GM06990 (cell line): Measurements from ENCODE around the gene S100A3.
"Not testable (repeated sequence)": the region's sequence is repeated elsewhere in the genome, so short reads cannot be mapped to it uniquely, and the experiment has no call there.

Source experiments
- DNase-seq: peaks from one replicate; pipeline ENCODE4 v3.0.0-alpha.2; 2011; ENCODE audit not compliant: insufficient read length; ENCODE audit errors: extremely low read depth
- H3K27me3 ChIP-seq: replicated peaks from 2 replicates; pipeline ENCODE4 v1.6.0; 2011; ENCODE audit warnings: low read length; ENCODE audit not compliant: control insufficient read depth, insufficient read depth
- H3K36me3 ChIP-seq: 2 replicates; pipeline ENCODE4 v1.5.1; 2011; ENCODE audit warnings: low read length; ENCODE audit not compliant: control insufficient read depth, insufficient read depth
- H3K4me3 ChIP-seq: replicated peaks from 2 replicates; pipeline ENCODE4 v1.5.1; 2011; ENCODE audit warnings: low read depth, mild to moderate bottlenecking, control low read depth, low read length
- CTCF ChIP-seq: IDR thresholded peaks from 2 replicates; pipeline ENCODE4 v1.5.1; 2011; ENCODE audit warnings: low read length, control low read depth, mild to moderate bottlenecking, inconsistent platforms; ENCODE audit not compliant: insufficient read depth, poor library complexity, severe bottlenecking

Gene S100A3

GRCh38 chr1:153587314-153587713 is 38.3 kb upstream of the S100A3 start:
- no peaks in the 10 kb centered on the region for H3K36me3 ChIP-seq
- no peaks in the 10 kb centered on the region for H3K27me3 ChIP-seq
- DNase-seq, result no peak
- H3K4me3 ChIP-seq, result no peak overlapping the region
- no peak for TF ChIP-seq CTCF

DNA sequence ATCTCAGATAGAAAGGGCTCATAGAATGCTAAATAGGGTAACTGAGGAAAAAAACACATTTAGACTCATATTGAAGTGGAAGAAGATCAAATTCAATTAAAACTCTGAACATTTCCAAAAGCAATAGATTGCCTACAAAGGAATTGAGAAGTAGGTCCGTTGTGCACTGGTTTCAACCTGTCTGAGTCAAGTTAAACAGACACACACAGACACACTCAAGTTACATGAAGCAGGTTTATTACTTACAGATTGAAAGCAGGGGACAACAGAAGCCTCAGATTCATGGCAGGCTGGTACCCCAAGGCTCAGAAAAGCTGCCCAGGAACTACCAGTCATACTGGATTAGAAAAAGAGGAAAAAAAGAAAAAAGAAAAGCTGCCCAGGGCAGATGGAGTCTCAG is 37.3 kb upstream of the S100A3 start:
- no peaks in the 10 kb centered on the region for H3K27me3 ChIP-seq
- H3K4me3 ChIP-seq, result no peak overlapping the region
- TF ChIP-seq CTCF, result no peak
- DNase-seq, result no peak
- no peaks in the 10 kb centered on the region for H3K36me3 ChIP-seq

- Histone ChIP-seq H3K4me3 (no peak overlapping the region), H3K36me3 (no peaks in the 10 kb centered on the region), H3K27me3 (no peaks in the 10 kb centered on the region)
- no peak for DNase-seq
- no peak for TF ChIP-seq CTCF
Observed at GRCh38 chr1:153585006-153585405, 35.9 kb upstream of the S100A3 start.

DNA sequence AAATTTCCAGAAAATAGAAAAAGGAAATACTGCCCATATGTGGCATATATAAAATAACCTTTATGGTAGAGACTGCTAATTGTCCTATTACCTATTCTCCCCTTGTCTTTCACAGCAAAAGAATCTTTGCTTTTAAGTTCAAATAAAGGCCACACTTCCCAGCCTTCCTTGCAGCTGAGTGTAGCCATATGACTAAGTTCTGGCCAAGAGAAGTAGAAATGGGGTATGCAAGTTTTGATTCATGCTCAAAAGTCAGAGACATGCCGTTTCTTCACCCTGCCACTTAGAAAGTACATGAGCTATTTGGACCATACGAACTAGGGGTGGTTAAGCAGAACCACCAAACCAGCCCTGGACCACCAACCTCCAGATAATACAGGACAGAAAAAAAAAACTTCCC is 34.9 kb upstream of the S100A3 start:
- DNase-seq, result no peak
- Histone ChIP-seq H3K4me3 (no peak overlapping the region), H3K27me3 (no peaks in the 10 kb centered on the region), H3K36me3 (no peaks in the 10 kb centered on the region)
- no peak for TF ChIP-seq CTCF

- DNase-seq, H3K27me3 ChIP-seq, H3K36me3 ChIP-seq, H3K4me3 ChIP-seq: not testable (repeated sequence)
Observed at GRCh38 chr1:153583514-153583913, 34.5 kb upstream of the S100A3 start.

DNA sequence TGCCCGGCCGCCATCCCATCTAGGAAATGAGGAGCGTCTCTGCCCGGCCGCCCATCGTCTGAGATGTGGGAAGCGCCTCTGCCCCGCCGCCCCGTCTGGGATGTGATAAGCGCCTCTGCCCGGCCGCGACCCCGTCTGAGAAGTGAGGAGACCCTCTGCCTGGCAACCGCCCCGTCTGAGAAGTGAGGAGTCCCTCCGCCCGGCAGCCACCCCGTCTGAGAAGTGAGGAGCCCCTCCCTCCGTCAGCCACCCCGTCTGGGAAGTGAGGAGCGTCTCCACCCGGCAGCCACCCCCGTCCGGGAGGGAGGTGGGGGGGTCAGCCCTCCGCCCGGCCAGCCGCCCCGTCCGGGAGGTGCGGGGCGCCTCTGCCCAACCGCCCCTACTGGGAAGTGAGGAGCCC is 33.8 kb upstream of the S100A3 start:
- H3K4me3 ChIP-seq, H3K36me3 ChIP-seq, DNase-seq, H3K27me3 ChIP-seq: not testable (repeated sequence)

- no peaks in the 10 kb centered on the region for H3K36me3 ChIP-seq
- H3K27me3 ChIP-seq, result no peaks in the 10 kb centered on the region; the same call in none of the 2 replicates
- no peak overlapping the region for H3K4me3 ChIP-seq
- DNase-seq, result no peak
- no peak for TF ChIP-seq CTCF
Observed at GRCh38 chr1:153578936-153579335, 29.9 kb upstream of the S100A3 start.
